PC-3 (cell line): ENCODE data around the gene EGFL7. TPM values are rescaled to one million over a fixed set of nuclear protein-coding genes. Genes with fewer than 3 reads are reported as not detected.

Experiments used
- ATAC-seq: fragments of 200-7000 bp; cut with Tn5 transposase; 2 replicates; pipeline ENCODE4 v1.9.1; 2020; ENCODE audit warnings: mild to moderate bottlenecking, moderate library complexity
- BruUV-seq: library from RNA; stranded (reverse); fragments of 400-500 nt; replicated peaks from 2 replicates; lab custom pipeline; 2021; lab: Mats Ljungman, UMichigan
- CTCF ChIA-PET: fragments of 300-600 bp; sonication (Branson Sonifier 250); formaldehyde crosslinking; loops from one replicate; lab custom pipeline; 2022; ENCODE audit warnings: antibody characterized with exemption; lab: Charles Lee
- POLR2A ChIA-PET: fragments of 300-600 bp; sonication (Branson Sonifier 250); formaldehyde crosslinking; loops from one replicate; lab custom pipeline; 2022; ENCODE audit warnings: antibody characterized with exemption; ENCODE audit not compliant: unreplicated experiment; lab: Charles Lee
- DNase-seq: peaks from one replicate; pipeline ENCODE4 v3.0.0-alpha.2; 2015
- H2AFZ ChIP-seq: fragments of 300-600 bp; sonication (generic); 2 replicates; pipeline ENCODE4 v1.6.0; 2016; ENCODE audit warnings: antibody characterized with exemption, low read length
- H3F3A ChIP-seq: fragments of 300-600 bp; sonication (generic); one replicate; pipeline ENCODE4 v1.6.0; 2017; ENCODE audit warnings: antibody characterized with exemption, low read length, control low read depth, mild to moderate bottlenecking; ENCODE audit not compliant: unreplicated experiment
- H3K27ac ChIP-seq: fragments of 300-600 bp; sonication (generic); 2 replicates; pipeline ENCODE4 v1.5.1; 2016; ENCODE audit warnings: mild to moderate bottlenecking, low read length
- H3K27me3 ChIP-seq: fragments of 300-600 bp; sonication (generic); 2 replicates; pipeline ENCODE4 v1.6.1; 2016; ENCODE audit warnings: low read length, mixed read lengths
- H3K36me3 ChIP-seq: fragments of 300-600 bp; sonication (generic); 2 replicates; pipeline ENCODE4 v1.6.1; 2016; ENCODE audit warnings: low read depth, mixed run types, low read length, mixed read lengths
- H3K4me1 ChIP-seq: fragments of 300-600 bp; sonication (generic); 2 replicates; pipeline ENCODE4 v1.5.1; 2016; ENCODE audit warnings: low read length; ENCODE audit not compliant: insufficient read depth
- H3K4me2 ChIP-seq: fragments of 300-600 bp; sonication (generic); 2 replicates; pipeline ENCODE4 v1.6.0; 2016; ENCODE audit warnings: low read length
- H3K4me3 ChIP-seq: fragments of 300-600 bp; sonication (generic); 2 replicates; pipeline ENCODE4 v1.5.1; 2016; ENCODE audit warnings: mild to moderate bottlenecking, low read length, mixed read lengths
- H3K79me2 ChIP-seq: fragments of 300-600 bp; sonication (generic); 2 replicates; pipeline ENCODE4 v1.6.1; 2017; ENCODE audit warnings: low read length, mixed read lengths
- H3K9ac ChIP-seq: fragments of 300-600 bp; sonication (generic); 2 replicates; pipeline ENCODE4 v1.6.0; 2016; ENCODE audit warnings: mild to moderate bottlenecking, low read length
- H3K9me2 ChIP-seq: fragments of 300-600 bp; sonication (generic); replicated peaks from 2 replicates; pipeline ENCODE4 v1.6.1; 2016; ENCODE audit warnings: mixed run types, low read length, mixed read lengths
- H3K9me3 ChIP-seq: fragments of 300-600 bp; sonication (generic); 2 replicates; pipeline ENCODE4 v1.6.1; 2016; ENCODE audit warnings: low read length, mixed read lengths
- H4K20me1 ChIP-seq: fragments of 300-600 bp; sonication (generic); 2 replicates; pipeline ENCODE4 v1.6.1; 2016; ENCODE audit warnings: low read length, mixed read lengths
- CTCF ChIP-seq: fragments of 300-600 bp; sonication (generic); conservative IDR thresholded peaks from 2 replicates; pipeline ENCODE4 v1.5.1; 2017; ENCODE audit warnings: antibody characterized with exemption, low read depth, mild to moderate bottlenecking, low read length
- EZH2 ChIP-seq: fragments of 300-600 bp; sonication (generic); IDR thresholded peaks from one replicate; pipeline ENCODE4 v1.6.1; 2017; ENCODE audit warnings: antibody characterized with exemption, mild to moderate bottlenecking, low read length; ENCODE audit not compliant: unreplicated experiment
- EZH2phosphoT487 ChIP-seq: fragments of 300-600 bp; sonication (generic); IDR thresholded peaks from 2 replicates; pipeline ENCODE4 v1.6.1; 2018; ENCODE audit warnings: mild to moderate bottlenecking, antibody characterized with exemption, low read length, borderline replicate concordance
- intact Hi-C: fragments of 100-400 bp; cut with micrococcal nuclease; formaldehyde crosslinking; loops from 2 replicates; pipeline ENCODE4 v1.9.0; 2023
- total RNA-seq: library from RNA; depleted of rRNA; stranded (reverse); fragments of >200 nt; gene quantifications from 2 replicates; pipeline ENCODE4 v1.2.3, GENCODE V29; 2014

EGFL7 gene
- total RNA-seq, 1 experiment from 2014 or later = 23.1 TPM

GRCh38 chr9:136644593-136645351 is 17.9 kb upstream of the EGFL7 start:
- H3K9ac ChIP-seq = no peak overlapping the region
- no peaks in the 10 kb centered on the region for H3K9me2 ChIP-seq
- H3K27me3 ChIP-seq = no peaks in the 10 kb centered on the region
- H3K36me3 ChIP-seq = no peaks in the 10 kb centered on the region
- ChIA-PET POLR2A (no interaction called here), CTCF (interaction anchor here (0.6 to 1.0 kb wide), 2 partner anchors 13 to 51 kb away, joined by 3 to 4 read pairs; no protein-coding TSS in a partner anchor)
- H3K4me3 ChIP-seq = no peak overlapping the region
- H4K20me1 ChIP-seq = no peaks in the 10 kb centered on the region
- H3K4me2 ChIP-seq = peak overlapping the region; percentile 77
- TF ChIP-seq CTCF (peak; percentile 81), EZH2phosphoT487 (no peak), EZH2 (no peak)
- ATAC-seq (peak; percentile 98), DNase-seq (peak; percentile 71)
- intact Hi-C loops = no loop called here
- BruUV-seq = no TSS peak
- no peaks in the 10 kb centered on the region for H3K9me3 ChIP-seq
- peak overlapping the region; percentile 71; the same call in 1 of the 2 replicates for H2AFZ ChIP-seq
- no peaks in the 10 kb centered on the region for H3K79me2 ChIP-seq
- peaks cover 5% of the 10 kb centered on the region for H3K4me1 ChIP-seq
- H3K27ac ChIP-seq = no peak overlapping the region
- no peaks in the 10 kb centered on the region for H3F3A ChIP-seq

GRCh38 chr9:136645352-136645902 is 17.3 kb upstream of the EGFL7 start:
- no TSS peak for BruUV-seq
- ATAC-seq (no peak), DNase-seq (no peak)
- ChIA-PET CTCF (no interaction called here), POLR2A (no interaction called here)
- Histone ChIP-seq H3K27ac (no peak overlapping the region), H3K9me3 (no peaks in the 10 kb centered on the region), H3K4me3 (no peak overlapping the region), H3K4me1 (peaks cover 5% of the 10 kb centered on the region), H4K20me1 (no peaks in the 10 kb centered on the region), H3K79me2 (no peaks in the 10 kb centered on the region), H3F3A (no peaks in the 10 kb centered on the region), H3K9me2 (no peaks in the 10 kb centered on the region), H3K4me2 (no peak overlapping the region), H3K36me3 (no peaks in the 10 kb centered on the region), H2AFZ (no peak overlapping the region), H3K9ac (no peak overlapping the region), H3K27me3 (no peaks in the 10 kb centered on the region)
- TF ChIP-seq CTCF (no peak), EZH2 (no peak)
- intact Hi-C loops = no loop called here
